Measurements from ENCODE around the gene RUNX2. TPM values are rescaled to one million over a fixed set of nuclear protein-coding genes. Genes with fewer than 3 reads are reported as not detected.

Gene RUNX2
- total and polyA plus RNA-seq, 2 of the 8 experiments (the other 6 are each of a cell fraction or from before 2014, with no cell fraction given): 0.26 to 1.2 TPM

DNA sequence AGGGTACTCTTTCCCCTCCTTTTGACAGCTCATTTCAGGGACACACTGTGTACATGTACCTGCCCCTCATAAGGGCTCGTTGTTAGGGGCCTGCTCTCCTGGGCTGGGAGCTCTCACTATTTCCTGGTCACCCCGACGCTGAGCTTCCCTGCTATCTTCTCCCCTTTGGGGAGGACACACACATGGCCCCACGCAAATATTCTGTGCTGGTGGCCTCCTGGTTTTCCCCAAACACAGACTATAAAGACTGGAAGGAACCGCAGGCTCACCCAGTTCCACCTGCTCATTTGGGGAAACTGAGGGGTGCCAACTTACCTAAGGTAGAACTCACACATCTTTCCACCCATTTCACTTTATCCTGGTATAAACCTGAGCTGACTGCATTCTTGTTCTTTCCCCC is 351.0 kb downstream of the RUNX2 start (continued):
- TF ChIP-seq HDAC6 (IDR thresholded peaks at IDR 0.05; ENCODE audit: low read depth, low read length) (no peak), KDM5A (IDR thresholded peaks at IDR 0.05; ENCODE audit: low read length) (no peak), TAF1 (IDR thresholded peaks at IDR 0.05; ENCODE audit: low read depth, low read length) (no peak), RXRA (IDR thresholded peaks at IDR 0.05; ENCODE audit: insufficient read depth, low read depth, low read length) (no peak), SUZ12 (IDR thresholded peaks at IDR 0.05; ENCODE audit: low read length) (no peak), PHF8 (conservative IDR thresholded peaks at IDR 0.05; ENCODE audit: low read depth, low read length) (no peak), BRCA1 (IDR thresholded peaks at IDR 0.05; ENCODE audit: low read depth, low read length) (no peak)

Measured in H1 (cell line).